ENCODE results near the gene CD164. TPM values are rescaled to one million over a fixed set of nuclear protein-coding genes. Genes with fewer than 3 reads are reported as not detected.
A peak's percentile ranks its signal among the peaks of the same experiment; 100 is the strongest.

CD164 gene
- total and polyA plus RNA-seq, 2 of the 13 experiments (the other 11 are each of a cell fraction or from before 2014, with no cell fraction given), result 222 to 293 TPM

DNA sequence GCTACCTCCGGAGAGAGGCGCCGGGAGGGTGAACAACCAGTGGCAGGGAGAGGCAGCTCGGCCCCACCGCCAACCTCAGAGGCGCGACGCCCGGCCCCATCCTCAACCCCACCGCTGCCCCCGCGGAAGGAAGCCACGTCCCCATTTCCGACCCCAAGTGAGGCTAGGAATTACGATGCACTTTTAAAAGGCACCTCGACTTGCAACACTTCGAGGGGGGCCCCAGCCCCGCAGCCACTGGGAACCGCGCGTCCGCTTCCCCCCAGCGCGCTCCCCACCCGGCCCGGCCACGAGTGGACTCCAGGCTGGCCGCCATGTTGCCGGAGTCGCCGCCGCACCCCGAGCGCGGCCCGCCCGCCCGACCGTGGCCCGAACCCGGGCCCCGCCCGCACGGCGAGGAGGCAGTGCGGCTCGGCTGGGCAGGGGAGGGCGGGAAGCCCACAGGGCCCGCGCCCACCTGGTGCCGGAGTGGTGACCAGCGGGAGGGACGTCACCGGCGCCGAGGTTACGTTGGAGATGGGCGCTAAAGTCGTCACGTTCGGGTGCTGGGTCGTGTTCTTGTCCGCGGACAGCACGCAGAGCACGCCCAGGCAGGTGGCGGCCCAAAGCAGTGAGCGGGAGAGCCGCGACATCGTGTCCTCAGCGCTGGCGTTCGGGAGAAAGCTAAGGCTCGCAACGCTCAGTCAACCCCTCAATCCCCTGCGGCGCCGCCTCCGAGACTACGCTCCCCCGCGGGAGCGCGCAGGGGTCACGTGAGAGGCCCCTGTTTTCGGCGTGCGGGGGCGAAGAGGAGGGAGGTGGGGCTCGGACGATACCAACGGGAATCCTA is at the start of gene CD164 (continued):
- TF ChIP-seq HNF4A (CRISPR knock-in tag; IDR thresholded peaks at IDR 0.05) (peak; percentile 4; the same call in 1 of the 2 replicates), FOSL1 (CRISPR knock-in tag; IDR thresholded peaks at IDR 0.05; ENCODE audit: borderline replicate concordance) (no peak), KAT7 (CRISPR knock-in tag; IDR thresholded peaks at IDR 0.05; ENCODE audit: borderline replicate concordance) (peak; percentile 64; the same call in 1 of the 2 replicates), RFX3 (CRISPR knock-in tag; IDR thresholded peaks at IDR 0.05) (no peak), RBM22 (optimal IDR thresholded peaks at IDR 0.05; ENCODE audit: low read length) (no peak), ZNF441 (CRISPR knock-in tag; IDR thresholded peaks at IDR 0.05; ENCODE audit: borderline replicate concordance) (no peak), JUNB (CRISPR knock-in tag; IDR thresholded peaks at IDR 0.05; ENCODE audit: borderline replicate concordance) (no peak), RAD51 (IDR thresholded peaks at IDR 0.05; ENCODE audit: borderline replicate concordance) (no peak), TEAD3 (CRISPR knock-in tag; optimal IDR thresholded peaks at IDR 0.05; ENCODE audit: borderline replicate concordance) (peak; percentile 6), HDAC2 (CRISPR knock-in tag; IDR thresholded peaks at IDR 0.05) (peak; percentile 40; the same call in 1 of the 2 replicates), ZNF337 (CRISPR knock-in tag; IDR thresholded peaks at IDR 0.05; ENCODE audit: borderline replicate concordance, low read depth) (no peak), ZNF891 (CRISPR knock-in tag; IDR thresholded peaks at IDR 0.05) (0 out of 2 replicates have a peak, but pooled peaks have one; percentile 36), SP140L (CRISPR knock-in tag; IDR thresholded peaks at IDR 0.05; ENCODE audit: borderline replicate concordance) (no peak), MAFF (IDR thresholded peaks at IDR 0.05; ENCODE audit: low read depth, low read length) (no peak), ZNF7 (CRISPR knock-in tag; IDR thresholded peaks at IDR 0.05) (no peak), ZSCAN29 (CRISPR knock-in tag; conservative IDR thresholded peaks at IDR 0.05) (no peak), ZNF780A (CRISPR knock-in tag; IDR thresholded peaks at IDR 0.05) (no peak), HNRNPUL1 (IDR thresholded peaks at IDR 0.05; ENCODE audit: low read depth, low read length) (0 out of 2 replicates have a peak, but pooled peaks have one; percentile 37), HNRNPK (IDR thresholded peaks at IDR 0.05; ENCODE audit: low read depth, low read length, poor library complexity, severe bottlenecking) (peak; percentile 57), ZNF121 (CRISPR knock-in tag; IDR thresholded peaks at IDR 0.05) (no peak), BHLHE40 (IDR thresholded peaks at IDR 0.05; ENCODE audit: low read length) (peak; percentile 97), ZNF292 (CRISPR knock-in tag; IDR thresholded peaks at IDR 0.05; ENCODE audit: borderline replicate concordance, low read depth) (0 out of 2 replicates have a peak, but pooled peaks have one; percentile 37)
- TF ChIP-seq, protein P1, sequence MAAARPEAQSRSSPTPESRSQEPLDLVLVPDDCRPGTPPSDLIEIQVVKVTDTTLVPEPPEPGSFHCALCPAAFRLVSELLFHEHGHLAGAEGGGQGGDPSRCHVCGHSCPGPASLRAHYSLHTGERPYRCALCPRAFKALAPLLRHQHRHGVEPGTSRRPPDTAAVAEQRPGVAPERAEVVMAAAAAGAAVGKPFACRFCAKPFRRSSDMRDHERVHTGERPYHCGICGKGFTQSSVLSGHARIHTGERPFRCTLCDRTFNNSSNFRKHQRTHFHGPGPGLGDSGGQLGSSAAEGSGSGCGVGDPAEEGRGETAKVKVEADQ (CRISPR knock-in tag; IDR thresholded peaks at IDR 0.05; ENCODE audit: borderline replicate concordance), result no peak
- TF ChIP-seq, protein P2, sequence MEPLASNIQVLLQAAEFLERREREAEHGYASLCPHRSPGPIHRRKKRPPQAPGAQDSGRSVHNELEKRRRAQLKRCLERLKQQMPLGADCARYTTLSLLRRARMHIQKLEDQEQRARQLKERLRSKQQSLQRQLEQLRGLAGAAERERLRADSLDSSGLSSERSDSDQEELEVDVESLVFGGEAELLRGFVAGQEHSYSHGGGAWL (CRISPR knock-in tag; IDR thresholded peaks at IDR 0.05), result peak; percentile 79; the same call in 1 of the 2 replicates
- TF ChIP-seq, protein P3, sequence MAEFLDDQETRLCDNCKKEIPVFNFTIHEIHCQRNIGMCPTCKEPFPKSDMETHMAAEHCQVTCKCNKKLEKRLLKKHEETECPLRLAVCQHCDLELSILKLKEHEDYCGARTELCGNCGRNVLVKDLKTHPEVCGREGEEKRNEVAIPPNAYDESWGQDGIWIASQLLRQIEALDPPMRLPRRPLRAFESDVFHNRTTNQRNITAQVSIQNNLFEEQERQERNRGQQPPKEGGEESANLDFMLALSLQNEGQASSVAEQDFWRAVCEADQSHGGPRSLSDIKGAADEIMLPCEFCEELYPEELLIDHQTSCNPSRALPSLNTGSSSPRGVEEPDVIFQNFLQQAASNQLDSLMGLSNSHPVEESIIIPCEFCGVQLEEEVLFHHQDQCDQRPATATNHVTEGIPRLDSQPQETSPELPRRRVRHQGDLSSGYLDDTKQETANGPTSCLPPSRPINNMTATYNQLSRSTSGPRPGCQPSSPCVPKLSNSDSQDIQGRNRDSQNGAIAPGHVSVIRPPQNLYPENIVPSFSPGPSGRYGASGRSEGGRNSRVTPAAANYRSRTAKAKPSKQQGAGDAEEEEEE (CRISPR knock-in tag; IDR thresholded peaks at IDR 0.05; ENCODE audit: borderline replicate concordance), result no peak
- TF ChIP-seq, protein P4, sequence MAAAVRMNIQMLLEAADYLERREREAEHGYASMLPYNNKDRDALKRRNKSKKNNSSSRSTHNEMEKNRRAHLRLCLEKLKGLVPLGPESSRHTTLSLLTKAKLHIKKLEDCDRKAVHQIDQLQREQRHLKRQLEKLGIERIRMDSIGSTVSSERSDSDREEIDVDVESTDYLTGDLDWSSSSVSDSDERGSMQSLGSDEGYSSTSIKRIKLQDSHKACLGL (CRISPR knock-in tag; IDR thresholded peaks at IDR 0.05), result peak; percentile 57; the same call in 1 of the 2 replicates

Measured in HepG2 (cell line).